Natural killer cell (primary cell): ENCODE data around the gene GTF2H4. TPM values are rescaled to one million over a fixed set of nuclear protein-coding genes. Genes with fewer than 3 reads are reported as not detected.
"Not testable (repeated sequence)": the region's sequence is repeated elsewhere in the genome, so short reads cannot be mapped to it uniquely, and the experiment has no call there.

Experiments used
- ATAC-seq, 3 donors: fragments of 150-1000 bp in 2 of 3; fragments of 200-7000 bp in 1 of 3; cut with Tn5 transposase; 1 replicate in 1 of 3; 2 replicates in 2 of 3; pipeline ENCODE4 v1.10.0; 2021; ENCODE audit warnings: mild to moderate bottlenecking in 2 of 3, moderate library complexity in 2 of 3
- DNase-seq, 2 donors: peaks; one replicate each; pipeline versions ENCODE4 v3.0.0 to v3.0.0-alpha.2; 2013 to 2021; ENCODE audit warnings: mixed read lengths in 1 of 2
- H3K27ac ChIP-seq: one replicate; pipeline ENCODE4 v1.5.1; 2013; ENCODE audit warnings: mild to moderate bottlenecking, low read length
- H3K27me3 ChIP-seq: one replicate; pipeline ENCODE4 v1.6.1; 2013; ENCODE audit warnings: low read length; ENCODE audit not compliant: control insufficient read depth, insufficient read depth
- H3K36me3 ChIP-seq: one replicate; pipeline ENCODE4 v1.6.1; 2013; ENCODE audit warnings: low read length; ENCODE audit not compliant: control insufficient read depth, insufficient read depth
- H3K4me1 ChIP-seq: one replicate; pipeline ENCODE4 v1.6.1; 2013; ENCODE audit warnings: low read length; ENCODE audit not compliant: control insufficient read depth, insufficient read depth
- H3K4me3 ChIP-seq: one replicate; pipeline ENCODE4 v1.5.1; 2013; ENCODE audit warnings: low read length
- H3K9me3 ChIP-seq: one replicate; pipeline ENCODE4 v1.6.1; 2013; ENCODE audit warnings: low read length; ENCODE audit not compliant: control insufficient read depth, insufficient read depth
- H3K27ac Mint-ChIP-seq, 2 donors: one replicate each; pipeline ENCODE4 v1.8.0; 2022; ENCODE audit warnings: mild to moderate bottlenecking in 2 of 2, mixed read lengths in 2 of 2, moderate library complexity in 1 of 2
- H3K27me3 Mint-ChIP-seq, 2 donors: one replicate each; pipeline ENCODE4 v1.8.0; 2022; ENCODE audit warnings: low read depth in 2 of 2, mixed read lengths in 2 of 2
- H3K36me3 Mint-ChIP-seq: one replicate; pipeline ENCODE4 v1.8.0; 2022; ENCODE audit warnings: mixed read lengths
- H3K4me1 Mint-ChIP-seq, 2 donors: one replicate each; pipeline ENCODE4 v1.8.0; 2022; ENCODE audit warnings: mixed read lengths in 2 of 2
- H3K4me3 Mint-ChIP-seq: one replicate; pipeline ENCODE4 v1.8.0; 2022; ENCODE audit warnings: mild to moderate bottlenecking, moderate library complexity, mixed read lengths
- H3K9me3 Mint-ChIP-seq, 2 donors: one replicate each; pipeline ENCODE4 v1.8.0; 2022; ENCODE audit warnings: mixed read lengths in 2 of 2
- CTCF ChIP-seq: fragments of 200-600 bp; IDR thresholded peaks from one replicate; pipeline ENCODE4 v1.8.0; 2022; ENCODE audit warnings: antibody characterized with exemption
- WGBS: methylation state at CpG from one replicate; pipeline ENCODE4 v1.1.7; 2013; ENCODE audit warnings: missing lambda C conversion rate; ENCODE audit not compliant: insufficient coverage; 5-methylcytosine and 5-hydroxymethylcytosine counted together
- intact Hi-C: fragments of 100-400 bp; cut with micrococcal nuclease; formaldehyde crosslinking; loops from one replicate; pipeline ENCODE4 v1.14.2; 2022
- total RNA-seq, 4 donors: library from RNA; stranded (reverse); fragments of 120-200 nt in 1 of 4; gene quantifications; one replicate each; pipeline versions ENCODE4 v1.2.3 to v1.2.4, GENCODE V29; 2013 to 2022

GTF2H4 gene
- total RNA-seq, 3 donors from 2014 or later (not counting 1 experiment from before 2014, with no cell fraction given), result 13.5 to 17.9 (median 15.7) TPM

- no peak overlapping the region for H3K27ac ChIP-seq
- H3K9me3 ChIP-seq, result peaks cover 5% of the 10 kb centered on the region
- no peak for TF ChIP-seq CTCF
- ATAC-seq (no peak), DNase-seq (no peak)
- no peaks in the 10 kb centered on the region for H3K4me1 ChIP-seq
- Mint-ChIP-seq H3K36me3 (no peaks in the 10 kb centered on the region), H3K9me3 (no peaks in the 10 kb centered on the region), H3K27me3 (peaks cover 0 to 9% of the 10 kb centered on the region in 2 donors), H3K27ac (no peak overlapping the region), H3K4me3 (no peak overlapping the region), H3K4me1 (no peaks in the 10 kb centered on the region)
- 91% methylated on average over 10 of the region's 10 CpGs for WGBS
- no peak overlapping the region for H3K4me3 ChIP-seq
- no peaks in the 10 kb centered on the region for H3K36me3 ChIP-seq
- intact Hi-C loops, result no loop called here
- H3K27me3 ChIP-seq, result no peaks in the 10 kb centered on the region
Observed at GRCh38 chr6:30862156-30862875, 45.7 kb upstream of the GTF2H4 start.

DNA sequence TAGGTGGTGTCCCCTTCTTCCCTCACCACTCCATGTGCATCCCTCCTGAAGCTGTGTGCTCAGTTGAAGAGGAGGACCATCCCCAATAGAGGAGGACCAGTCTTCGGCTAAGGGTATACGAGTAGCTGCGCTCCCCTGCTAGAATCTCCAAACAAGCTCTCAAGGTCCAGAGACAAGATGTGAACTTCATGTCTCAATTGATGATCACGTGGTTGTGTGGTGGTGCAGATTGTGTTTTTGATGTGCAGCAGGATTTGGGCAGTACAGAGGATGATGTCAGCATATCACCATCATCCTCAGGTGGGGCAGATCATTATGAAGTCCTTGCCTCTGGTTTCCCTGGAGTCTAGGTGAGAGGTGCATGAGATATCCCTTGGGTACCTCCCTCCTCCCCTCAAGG is 43.7 kb upstream of the GTF2H4 start:
- intact Hi-C loops, result no loop called here
- Histone ChIP-seq H3K4me3 (no peak overlapping the region), H3K9me3 (peaks cover 5% of the 10 kb centered on the region), H3K4me1 (no peaks in the 10 kb centered on the region), H3K36me3 (no peaks in the 10 kb centered on the region), H3K27me3 (no peaks in the 10 kb centered on the region), H3K27ac (no peak overlapping the region)
- no peak overlapping the region for H3K27ac Mint-ChIP-seq
- H3K4me3 Mint-ChIP-seq, result no peak overlapping the region
- H3K9me3 Mint-ChIP-seq, result no peaks in the 10 kb centered on the region
- peaks cover 0 to 6% of the 10 kb centered on the region in 2 donors for H3K27me3 Mint-ChIP-seq
- peaks cover under 1% of the 10 kb centered on the region for H3K36me3 Mint-ChIP-seq
- WGBS, result 91% methylated on average over 4 of the region's 4 CpGs
- TF ChIP-seq CTCF, result no peak
- no peaks in the 10 kb centered on the region for H3K4me1 Mint-ChIP-seq
- DNase-seq (no peak), ATAC-seq (no peak)

DNA sequence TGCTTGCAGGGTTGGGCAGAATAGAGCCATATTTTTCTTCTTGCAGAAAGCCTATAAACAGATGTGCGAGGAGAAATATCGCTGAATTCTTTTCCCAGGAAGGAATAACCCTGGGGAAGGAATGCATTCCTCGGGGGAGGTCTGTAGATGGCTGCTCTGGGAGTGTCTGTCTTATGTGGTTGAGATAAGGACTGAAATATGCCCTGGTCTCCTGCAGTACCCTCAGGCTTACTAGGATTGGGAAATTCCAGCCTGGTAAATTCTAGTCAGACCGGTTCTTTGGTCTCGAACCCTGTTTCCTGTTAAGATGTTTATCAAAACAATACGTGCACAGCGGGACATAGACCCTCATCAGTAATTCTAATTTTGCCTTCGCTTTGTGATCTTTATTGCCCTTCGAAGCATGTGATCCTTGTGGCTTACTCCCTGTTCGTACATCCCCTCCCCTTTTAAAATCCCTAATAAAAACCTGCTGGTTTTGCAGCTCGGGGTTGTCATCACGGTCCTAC is 38.7 kb upstream of the GTF2H4 start:
- H3K27ac Mint-ChIP-seq, H3K4me3 ChIP-seq, H3K4me3 Mint-ChIP-seq, H3K4me1 Mint-ChIP-seq, H3K27ac ChIP-seq, H3K9me3 Mint-ChIP-seq, ATAC-seq, intact Hi-C loops, H3K36me3 ChIP-seq, H3K4me1 ChIP-seq, DNase-seq, H3K27me3 ChIP-seq: not testable (repeated sequence)
- H3K9me3 ChIP-seq, result peaks cover 16% of the 10 kb centered on the region
- 88% methylated on average over 12 of the region's 12 CpGs for WGBS
- Mint-ChIP-seq H3K27me3 (peaks cover 0 to 11% of the 10 kb centered on the region in 2 donors), H3K36me3 (peaks cover 15% of the 10 kb centered on the region)

- H3K4me3 Mint-ChIP-seq, result no peak overlapping the region
- peaks cover 2 to 10% of the 10 kb centered on the region in 2 donors for H3K9me3 Mint-ChIP-seq
- ATAC-seq (no peak), DNase-seq (no peak)
- Histone ChIP-seq H3K4me1 (no peaks in the 10 kb centered on the region), H3K27me3 (no peaks in the 10 kb centered on the region), H3K4me3 (no peak overlapping the region), H3K27ac (no peak overlapping the region), H3K36me3 (no peaks in the 10 kb centered on the region), H3K9me3 (peaks cover 16% of the 10 kb centered on the region)
- intact Hi-C loops, result no loop called here
- TF ChIP-seq CTCF, result no peak
- peaks cover 15% of the 10 kb centered on the region for H3K36me3 Mint-ChIP-seq
- no peak overlapping the region for H3K27ac Mint-ChIP-seq
- peaks cover 0 to 7% of the 10 kb centered on the region in 2 donors for H3K4me1 Mint-ChIP-seq
- H3K27me3 Mint-ChIP-seq, result peaks cover 0 to 9% of the 10 kb centered on the region in 2 donors
Observed at GRCh38 chr6:30870546-30870945, 37.5 kb upstream of the GTF2H4 start.
